Activated CD4-positive, CD25-positive, alpha-beta regulatory T cell treated with anti-CD3 and anti-CD28 coated beads, Interleukin-2, amount 50 U/mL, for 16 hours (primary cell): Measurements from ENCODE around the gene SWAP70.

ENCODE experiments used
- DNase-seq: peaks from one replicate; pipeline ENCODE4 v3.0.0-alpha.2; 2020; ENCODE audit warnings: low read depth, low spot score

SWAP70 gene

GRCh38 chr11:9753021-9753420 is 89.1 kb downstream of the SWAP70 start:
- no peak for DNase-seq

GRCh38 chr11:9754010-9754471 is 90.2 kb downstream of the SWAP70 start:
- no peak for DNase-seq

GRCh38 chr11:9755561-9756185 is 91.8 kb downstream of the SWAP70 start:
- DNase-seq: no peak

- DNase-seq: no peak
Observed at GRCh38 chr11:9756461-9756860, 92.6 kb downstream of the SWAP70 start.

- no peak for DNase-seq
Observed at GRCh38 chr11:9756878-9757277, 93.0 kb downstream of the SWAP70 start.

GRCh38 chr11:9757809-9758636 is 94.1 kb downstream of the SWAP70 start:
- DNase-seq: peak; percentile 77

- no peak for DNase-seq
Observed at GRCh38 chr11:9758637-9759518, 95.0 kb downstream of the SWAP70 start.

GRCh38 chr11:9759519-9760192 is 95.8 kb downstream of the SWAP70 start:
- peak; percentile 81 for DNase-seq

- DNase-seq: no peak
Observed at GRCh38 chr11:9760193-9760575, 96.3 kb downstream of the SWAP70 start.

GRCh38 chr11:9761441-9761945 is 97.6 kb downstream of the SWAP70 start:
- no peak for DNase-seq

- no peak for DNase-seq
Observed at GRCh38 chr11:9762531-9762930, 98.7 kb downstream of the SWAP70 start.

- DNase-seq: no peak
Observed at GRCh38 chr11:9763301-9763700, 99.4 kb downstream of the SWAP70 start.

- DNase-seq: no peak
Observed at GRCh38 chr11:9765320-9766101, 101.6 kb downstream of the SWAP70 start.

- no peak for DNase-seq
Observed at GRCh38 chr11:9769621-9770020, 105.7 kb downstream of the SWAP70 start.

GRCh38 chr11:9771071-9771511 is 107.2 kb downstream of the SWAP70 start:
- no peak for DNase-seq

GRCh38 chr11:9772218-9772617 is 108.3 kb downstream of the SWAP70 start:
- DNase-seq: no peak

GRCh38 chr11:9773524-9773923 is 109.6 kb downstream of the SWAP70 start:
- DNase-seq: no peak

GRCh38 chr11:9774109-9774508 is 110.2 kb downstream of the SWAP70 start:
- no peak for DNase-seq

- DNase-seq: no peak
Observed at GRCh38 chr11:9774591-9775397, 110.9 kb downstream of the SWAP70 start.

GRCh38 chr11:9775398-9775779 is 111.5 kb downstream of the SWAP70 start:
- DNase-seq: no peak
